Mesothelial cell of epicardium (in vitro differentiated cells): ENCODE measurements around the gene RBM23. TPM values are rescaled to one million over a fixed set of nuclear protein-coding genes. Genes with fewer than 3 reads are reported as not detected.

ENCODE experiments used
- DNase-seq, 2 experiments: peaks; one replicate each; pipeline ENCODE4 v3.0.0; 2021; ENCODE audit warnings: low spot score in 2 of 2; ENCODE audit not compliant: unreplicated experiment in 2 of 2
- H3K27ac Mint-ChIP-seq: 2 replicates; pipeline ENCODE4 v1.8.0; 2021; ENCODE audit warnings: mixed read lengths
- H3K27me3 Mint-ChIP-seq: 2 replicates; pipeline ENCODE4 v1.8.0; 2021; ENCODE audit warnings: low read depth, mixed read lengths
- H3K36me3 Mint-ChIP-seq: 2 replicates; pipeline ENCODE4 v1.8.0; 2021; ENCODE audit warnings: mixed read lengths
- H3K4me1 Mint-ChIP-seq: 2 replicates; pipeline ENCODE4 v1.8.0; 2021; ENCODE audit warnings: mixed read lengths
- H3K4me3 Mint-ChIP-seq: 2 replicates; pipeline ENCODE4 v1.8.0; 2021; ENCODE audit warnings: mild to moderate bottlenecking, moderate library complexity, mixed read lengths
- H3K9me3 Mint-ChIP-seq: 2 replicates; pipeline ENCODE4 v1.8.0; 2021; ENCODE audit warnings: mixed read lengths
- total RNA-seq: library from RNA; stranded (reverse); gene quantifications from 3 replicates; pipeline ENCODE4 v1.2.1, GENCODE V29; 2021
- TF ChIP-seq, protein P1 (sequence below): fragments of 200-600 bp; sonication (generic); IDR thresholded peaks from one replicate; pipeline ENCODE4 v1.5.0; 2021; ENCODE audit warnings: antibody characterized with exemption; ENCODE audit not compliant: unreplicated experiment

Gene RBM23
- total RNA-seq, 1 donor from 2014 or later: 97.9 TPM

DNA sequence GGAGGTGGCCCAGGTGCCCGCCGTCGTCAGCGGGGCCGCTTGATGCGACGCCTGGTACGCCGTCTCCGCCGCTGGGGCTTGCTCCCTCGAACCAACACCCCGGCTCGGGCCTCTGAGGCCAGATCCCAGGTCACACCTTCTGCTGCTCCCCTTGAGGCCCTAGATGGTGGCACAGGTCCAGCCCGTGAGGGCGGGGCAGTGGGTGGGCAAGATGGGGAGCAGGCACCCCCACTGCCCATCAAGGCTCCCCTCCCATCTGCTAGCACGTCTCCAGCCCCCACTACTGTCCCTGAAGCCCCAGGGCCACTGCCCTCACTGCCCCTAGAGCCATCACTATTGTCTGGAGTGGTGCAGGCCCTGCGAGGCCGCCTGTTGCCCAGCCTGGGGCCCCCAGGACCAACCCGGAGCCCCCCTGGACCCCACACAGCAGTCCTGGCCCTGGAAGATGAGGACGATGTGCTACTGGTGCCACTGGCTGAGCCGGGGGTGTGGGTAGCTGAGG, 41.9 kb downstream of the RBM23 start:
- Mint-ChIP-seq H3K27me3 (no peaks in the 10 kb centered on the region), H3K4me1 (peaks cover 11% of the 10 kb centered on the region), H3K4me3 (no peak overlapping the region), H3K27ac (no peak overlapping the region), H3K36me3 (peaks cover 23% of the 10 kb centered on the region), H3K9me3 (no peaks in the 10 kb centered on the region)
- TF ChIP-seq, protein P1, sequence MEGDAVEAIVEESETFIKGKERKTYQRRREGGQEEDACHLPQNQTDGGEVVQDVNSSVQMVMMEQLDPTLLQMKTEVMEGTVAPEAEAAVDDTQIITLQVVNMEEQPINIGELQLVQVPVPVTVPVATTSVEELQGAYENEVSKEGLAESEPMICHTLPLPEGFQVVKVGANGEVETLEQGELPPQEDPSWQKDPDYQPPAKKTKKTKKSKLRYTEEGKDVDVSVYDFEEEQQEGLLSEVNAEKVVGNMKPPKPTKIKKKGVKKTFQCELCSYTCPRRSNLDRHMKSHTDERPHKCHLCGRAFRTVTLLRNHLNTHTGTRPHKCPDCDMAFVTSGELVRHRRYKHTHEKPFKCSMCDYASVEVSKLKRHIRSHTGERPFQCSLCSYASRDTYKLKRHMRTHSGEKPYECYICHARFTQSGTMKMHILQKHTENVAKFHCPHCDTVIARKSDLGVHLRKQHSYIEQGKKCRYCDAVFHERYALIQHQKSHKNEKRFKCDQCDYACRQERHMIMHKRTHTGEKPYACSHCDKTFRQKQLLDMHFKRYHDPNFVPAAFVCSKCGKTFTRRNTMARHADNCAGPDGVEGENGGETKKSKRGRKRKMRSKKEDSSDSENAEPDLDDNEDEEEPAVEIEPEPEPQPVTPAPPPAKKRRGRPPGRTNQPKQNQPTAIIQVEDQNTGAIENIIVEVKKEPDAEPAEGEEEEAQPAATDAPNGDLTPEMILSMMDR: no peak
- no peak for DNase-seq

DNA sequence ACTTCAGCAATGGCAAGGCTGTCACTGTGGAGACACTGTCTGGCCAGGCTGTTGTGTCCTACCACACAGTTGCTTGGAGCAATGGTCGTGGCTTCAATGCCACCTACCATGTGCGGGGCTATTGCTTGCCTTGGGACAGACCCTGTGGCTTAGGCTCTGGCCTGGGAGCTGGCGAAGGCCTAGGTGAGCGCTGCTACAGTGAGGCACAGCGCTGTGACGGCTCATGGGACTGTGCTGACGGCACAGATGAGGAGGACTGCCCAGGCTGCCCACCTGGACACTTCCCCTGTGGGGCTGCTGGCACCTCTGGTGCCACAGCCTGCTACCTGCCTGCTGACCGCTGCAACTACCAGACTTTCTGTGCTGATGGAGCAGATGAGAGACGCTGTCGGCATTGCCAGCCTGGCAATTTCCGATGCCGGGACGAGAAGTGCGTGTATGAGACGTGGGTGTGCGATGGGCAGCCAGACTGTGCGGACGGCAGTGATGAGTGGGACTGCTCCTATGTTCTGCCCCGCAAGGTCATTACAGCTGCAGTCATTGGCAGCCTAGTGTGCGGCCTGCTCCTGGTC, 43.1 kb downstream of the RBM23 start:
- H3K4me3 Mint-ChIP-seq: no peak overlapping the region
- no peak overlapping the region for H3K27ac Mint-ChIP-seq
- no peak for DNase-seq
- no peaks in the 10 kb centered on the region for H3K9me3 Mint-ChIP-seq
- TF ChIP-seq, protein P1: no peak
- peaks cover 12% of the 10 kb centered on the region for H3K4me1 Mint-ChIP-seq
- no peaks in the 10 kb centered on the region for H3K27me3 Mint-ChIP-seq
- peaks cover 23% of the 10 kb centered on the region for H3K36me3 Mint-ChIP-seq

DNA sequence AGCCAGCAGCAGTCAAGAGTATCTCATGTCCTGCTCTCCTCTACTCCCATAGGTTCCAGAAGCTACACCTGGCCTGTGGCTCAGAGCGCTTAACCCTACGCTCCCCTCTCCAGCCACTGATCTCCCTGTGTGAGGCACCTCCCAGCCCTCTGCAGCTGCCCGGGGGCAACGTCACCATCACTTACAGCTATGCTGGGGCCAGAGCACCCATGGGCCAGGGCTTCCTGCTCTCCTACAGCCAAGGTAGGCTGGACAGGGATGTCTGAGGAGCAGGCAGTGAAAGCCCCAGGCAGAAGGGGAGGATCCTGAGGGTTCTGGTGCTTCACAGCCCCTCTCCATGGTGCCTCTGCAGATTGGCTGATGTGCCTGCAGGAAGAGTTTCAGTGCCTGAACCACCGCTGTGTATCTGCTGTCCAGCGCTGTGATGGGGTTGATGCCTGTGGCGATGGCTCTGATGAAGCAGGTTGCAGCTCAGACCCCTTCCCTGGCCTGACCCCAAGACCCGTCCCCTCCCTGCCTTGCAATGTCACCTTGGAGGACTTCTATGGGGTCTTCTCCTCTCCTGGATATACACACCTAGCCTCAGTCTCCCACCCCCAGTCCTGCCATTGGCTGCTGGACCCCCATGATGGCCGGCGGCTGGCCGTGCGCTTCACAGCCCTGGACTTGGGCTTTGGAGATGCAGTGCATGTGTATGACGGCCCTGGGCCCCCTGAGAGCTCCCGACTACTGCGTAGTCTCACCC, 43.8 kb downstream of the RBM23 start:
- H3K4me1 Mint-ChIP-seq: peaks cover 18% of the 10 kb centered on the region
- TF ChIP-seq, protein P1: no peak
- no peak overlapping the region for H3K27ac Mint-ChIP-seq
- no peak for DNase-seq
- peaks cover 23% of the 10 kb centered on the region for H3K36me3 Mint-ChIP-seq
- H3K27me3 Mint-ChIP-seq: no peaks in the 10 kb centered on the region
- H3K9me3 Mint-ChIP-seq: no peaks in the 10 kb centered on the region
- no peak overlapping the region for H3K4me3 Mint-ChIP-seq

DNA sequence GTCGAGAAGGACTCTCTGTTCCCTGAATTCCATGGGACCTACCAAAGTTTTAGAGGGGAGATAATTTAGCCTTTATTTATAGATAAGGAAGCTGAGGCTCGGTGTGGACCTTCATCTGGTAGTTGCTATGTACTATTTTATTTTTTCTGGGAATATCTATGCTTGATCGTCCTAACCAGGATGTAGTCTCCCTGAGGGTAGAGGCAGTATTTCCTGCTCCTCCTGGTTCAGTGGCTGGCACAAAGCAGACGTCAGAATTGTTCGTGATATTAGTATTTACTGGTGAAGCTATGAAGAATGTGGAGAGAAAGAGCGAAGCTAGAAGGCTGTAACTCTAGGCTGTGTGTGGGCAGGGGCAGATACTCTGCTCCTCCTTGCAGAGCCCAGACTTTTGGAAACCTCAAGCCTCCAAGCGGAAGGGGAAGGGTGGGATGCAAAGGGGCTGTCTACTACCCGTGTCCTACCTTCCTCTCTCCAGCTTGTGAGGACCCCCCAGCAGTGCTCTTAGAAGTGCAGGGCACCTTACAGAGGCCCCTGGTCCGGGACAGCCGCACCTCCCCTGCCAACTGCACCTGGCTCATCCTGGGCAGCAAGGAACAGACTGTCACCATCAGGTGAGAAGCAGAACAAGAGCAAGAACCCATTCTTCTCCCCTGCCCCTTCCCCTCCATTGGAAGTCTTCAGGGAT, 46.0 kb downstream of the RBM23 start:
- TF ChIP-seq, protein P1: peak; percentile 51
- H3K9me3 Mint-ChIP-seq: no peaks in the 10 kb centered on the region
- no peak for DNase-seq
- no peaks in the 10 kb centered on the region for H3K27me3 Mint-ChIP-seq
- H3K36me3 Mint-ChIP-seq: peaks cover 16% of the 10 kb centered on the region
- peak overlapping the region; percentile 96 for H3K27ac Mint-ChIP-seq
- H3K4me3 Mint-ChIP-seq: peak overlapping the region; percentile 93
- peaks cover 18% of the 10 kb centered on the region for H3K4me1 Mint-ChIP-seq

DNA sequence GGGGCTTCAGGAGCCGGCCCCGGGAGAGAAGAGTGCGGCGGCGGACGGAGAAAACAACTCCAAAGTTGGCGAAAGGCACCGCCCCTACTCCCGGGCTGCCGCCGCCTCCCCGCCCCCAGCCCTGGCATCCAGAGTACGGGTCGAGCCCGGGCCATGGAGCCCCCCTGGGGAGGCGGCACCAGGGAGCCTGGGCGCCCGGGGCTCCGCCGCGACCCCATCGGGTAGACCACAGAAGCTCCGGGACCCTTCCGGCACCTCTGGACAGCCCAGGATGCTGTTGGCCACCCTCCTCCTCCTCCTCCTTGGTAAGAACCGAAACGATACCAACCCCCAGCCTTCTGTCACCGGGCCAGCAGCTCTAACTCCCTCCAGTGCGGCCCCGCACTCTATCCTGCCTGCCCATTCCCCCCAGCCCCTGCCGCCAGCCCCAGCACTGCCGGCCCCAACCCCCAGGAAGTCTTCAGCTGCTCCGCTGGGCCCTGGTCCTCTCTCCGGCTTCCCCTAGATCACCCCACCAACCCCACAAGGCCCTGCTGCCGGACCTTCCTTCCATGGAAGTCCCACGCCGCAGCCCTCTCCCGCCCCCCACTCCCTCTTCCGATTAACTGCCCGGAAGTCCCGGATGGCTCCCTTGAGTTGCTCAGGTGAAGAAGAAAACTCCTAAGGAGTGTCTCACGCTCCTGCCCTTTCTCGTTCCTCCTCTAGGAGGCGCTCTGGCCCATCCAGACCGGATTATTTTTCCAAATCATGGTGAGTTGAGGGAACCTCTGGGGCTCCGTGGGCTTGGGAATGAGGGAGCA, 46.7 kb downstream of the RBM23 start:
- Mint-ChIP-seq H3K27me3 (no peaks in the 10 kb centered on the region), H3K36me3 (peaks cover 15% of the 10 kb centered on the region), H3K27ac (peak overlapping the region; percentile 96), H3K4me1 (peaks cover 18% of the 10 kb centered on the region), H3K9me3 (no peaks in the 10 kb centered on the region), H3K4me3 (peak overlapping the region; percentile 93)
- TF ChIP-seq, protein P1: peak; percentile 86
- DNase-seq: peak in 1 of 2 experiments; percentile 88
